Measurements from ENCODE around the gene TCP11L2. TPM values are rescaled to one million over a fixed set of nuclear protein-coding genes. Genes with fewer than 3 reads are reported as not detected.
A peak's percentile ranks its signal among the peaks of the same experiment; 100 is the strongest.

The TCP11L2 gene
- total RNA-seq, 1 donor from 2014 or later, result 22.0 TPM

- Histone ChIP-seq H3K4me1 (ENCODE audit: insufficient read depth, low read length) (peaks cover 12% of the 10 kb centered on the region), H3K79me2 (ENCODE audit: insufficient read depth, low read length) (no peaks in the 10 kb centered on the region), H4K20me1 (ENCODE audit: insufficient read depth, low read length) (no peaks in the 10 kb centered on the region), H3K4me2 (ENCODE audit: low read length) (peak overlapping the region; percentile 40), H3K27me3 (ENCODE audit: insufficient read depth, low read length) (no peaks in the 10 kb centered on the region), H2AFZ (ENCODE audit: low read depth, low read length) (no peak overlapping the region), H3K9me3 (ENCODE audit: insufficient read depth, low read depth, low read length) (no peaks in the 10 kb centered on the region), H3K27ac (ENCODE audit: low read depth, low read length) (no peak overlapping the region), H3K9ac (ENCODE audit: low read length) (no peak overlapping the region), H3K4me3 (ENCODE audit: insufficient read depth, low read depth, low read length) (no peak overlapping the region), H3K36me3 (ENCODE audit: insufficient read depth, low read length) (no peaks in the 10 kb centered on the region)
- H3K27ac Mint-ChIP-seq (ENCODE audit: unreplicated experiment), result peak overlapping the region; percentile 58
- H3K4me3 Mint-ChIP-seq (ENCODE audit: unreplicated experiment), result no peak overlapping the region
- H3K9me3 Mint-ChIP-seq (ENCODE audit: unreplicated experiment), result no peaks in the 10 kb centered on the region
- TF ChIP-seq EZH2 (IDR thresholded peaks at IDR 0.05; ENCODE audit: insufficient read depth, low read length), result no peak
- TF ChIP-seq CTCF (IDR thresholded peaks at IDR 0.05; ENCODE audit: insufficient read depth, low read depth, low read length), result no peak
- no peaks in the 10 kb centered on the region for H3K27me3 Mint-ChIP-seq (ENCODE audit: low read depth, unreplicated experiment)
- DNase-seq (ENCODE audit: low read depth) (peak; percentile 75), FAIRE-seq (peak; percentile 88)
- H3K4me1 Mint-ChIP-seq (ENCODE audit: low read depth, unreplicated experiment), result peaks cover 4% of the 10 kb centered on the region
- H3K36me3 Mint-ChIP-seq (ENCODE audit: low read depth, unreplicated experiment), result no peaks in the 10 kb centered on the region
Observed at GRCh38 chr12:106296179-106296877, 6.2 kb upstream of the TCP11L2 start.

- H3K27me3 ChIP-seq (ENCODE audit: insufficient read depth, low read length), result no peaks in the 10 kb centered on the region
- H3K4me3 Mint-ChIP-seq (ENCODE audit: unreplicated experiment), result no peak overlapping the region
- H3K4me1 Mint-ChIP-seq (ENCODE audit: low read depth, unreplicated experiment), result peaks cover 10% of the 10 kb centered on the region
- no peak overlapping the region for H3K27ac Mint-ChIP-seq (ENCODE audit: unreplicated experiment)
- peaks cover 18% of the 10 kb centered on the region for H3K4me1 ChIP-seq (ENCODE audit: insufficient read depth, low read length)
- no peak for FAIRE-seq
- TF ChIP-seq EZH2 (IDR thresholded peaks at IDR 0.05; ENCODE audit: insufficient read depth, low read length) (no peak), CTCF (IDR thresholded peaks at IDR 0.05; ENCODE audit: insufficient read depth, low read depth, low read length) (no peak)
- H3K9me3 Mint-ChIP-seq (ENCODE audit: unreplicated experiment), result no peaks in the 10 kb centered on the region
- H3K27me3 Mint-ChIP-seq (ENCODE audit: low read depth, unreplicated experiment), result no peaks in the 10 kb centered on the region
- H3K9me3 ChIP-seq (ENCODE audit: insufficient read depth, low read depth, low read length), result no peaks in the 10 kb centered on the region
- no peak overlapping the region for H2AFZ ChIP-seq (ENCODE audit: low read depth, low read length)
- no peak for DNase-seq (ENCODE audit: low read depth)
- H3K36me3 ChIP-seq (ENCODE audit: insufficient read depth, low read length), result no peaks in the 10 kb centered on the region
- no peak overlapping the region for H3K9ac ChIP-seq (ENCODE audit: low read length)
- no peaks in the 10 kb centered on the region for H3K36me3 Mint-ChIP-seq (ENCODE audit: low read depth, unreplicated experiment)
- no peaks in the 10 kb centered on the region for H3K79me2 ChIP-seq (ENCODE audit: insufficient read depth, low read length)
- no peak overlapping the region for H3K4me3 ChIP-seq (ENCODE audit: insufficient read depth, low read depth, low read length)
- H4K20me1 ChIP-seq (ENCODE audit: insufficient read depth, low read length), result no peaks in the 10 kb centered on the region
- no peak overlapping the region for H3K4me2 ChIP-seq (ENCODE audit: low read length)
- no peak overlapping the region for H3K27ac ChIP-seq (ENCODE audit: low read depth, low read length)
Observed at GRCh38 chr12:106297075-106297474, 5.5 kb upstream of the TCP11L2 start.

- Histone ChIP-seq H3K79me2 (ENCODE audit: insufficient read depth, low read length) (no peaks in the 10 kb centered on the region), H3K4me1 (ENCODE audit: insufficient read depth, low read length) (peaks cover 18% of the 10 kb centered on the region), H4K20me1 (ENCODE audit: insufficient read depth, low read length) (no peaks in the 10 kb centered on the region), H3K27me3 (ENCODE audit: insufficient read depth, low read length) (no peaks in the 10 kb centered on the region), H3K4me2 (ENCODE audit: low read length) (no peak overlapping the region), H3K9me3 (ENCODE audit: insufficient read depth, low read depth, low read length) (no peaks in the 10 kb centered on the region), H3K36me3 (ENCODE audit: insufficient read depth, low read length) (no peaks in the 10 kb centered on the region), H3K9ac (ENCODE audit: low read length) (no peak overlapping the region), H2AFZ (ENCODE audit: low read depth, low read length) (no peak overlapping the region), H3K4me3 (ENCODE audit: insufficient read depth, low read depth, low read length) (no peak overlapping the region), H3K27ac (ENCODE audit: low read depth, low read length) (no peak overlapping the region)
- no peaks in the 10 kb centered on the region for H3K9me3 Mint-ChIP-seq (ENCODE audit: unreplicated experiment)
- H3K36me3 Mint-ChIP-seq (ENCODE audit: low read depth, unreplicated experiment), result no peaks in the 10 kb centered on the region
- H3K27ac Mint-ChIP-seq (ENCODE audit: unreplicated experiment), result no peak overlapping the region
- H3K27me3 Mint-ChIP-seq (ENCODE audit: low read depth, unreplicated experiment), result no peaks in the 10 kb centered on the region
- FAIRE-seq (no peak), DNase-seq (ENCODE audit: low read depth) (no peak)
- no peak overlapping the region for H3K4me3 Mint-ChIP-seq (ENCODE audit: unreplicated experiment)
- TF ChIP-seq EZH2 (IDR thresholded peaks at IDR 0.05; ENCODE audit: insufficient read depth, low read length) (no peak), CTCF (IDR thresholded peaks at IDR 0.05; ENCODE audit: insufficient read depth, low read depth, low read length) (no peak)
- H3K4me1 Mint-ChIP-seq (ENCODE audit: low read depth, unreplicated experiment), result peaks cover 10% of the 10 kb centered on the region
Observed at GRCh38 chr12:106297681-106298080, 4.9 kb upstream of the TCP11L2 start.

All from astrocyte (in vitro differentiated cells and primary cell).